Natural killer cell (primary cell): ENCODE results near the gene TMPRSS5. TPM values are rescaled to one million over a fixed set of nuclear protein-coding genes. Genes with fewer than 3 reads are reported as not detected.

Experiments
- ATAC-seq, 3 donors: fragments of 150-1000 bp in 2 of 3; fragments of 200-7000 bp in 1 of 3; cut with Tn5 transposase; 1 replicate in 1 of 3; 2 replicates in 2 of 3; pipeline ENCODE4 v1.10.0; 2021; ENCODE audit warnings: mild to moderate bottlenecking in 2 of 3, moderate library complexity in 2 of 3
- DNase-seq, 2 donors: peaks; one replicate each; pipeline versions ENCODE4 v3.0.0 to v3.0.0-alpha.2; 2013 to 2021; ENCODE audit warnings: mixed read lengths in 1 of 2
- H3K27ac ChIP-seq: one replicate; pipeline ENCODE4 v1.5.1; 2013; ENCODE audit warnings: mild to moderate bottlenecking, low read length
- H3K27me3 ChIP-seq: one replicate; pipeline ENCODE4 v1.6.1; 2013; ENCODE audit warnings: low read length; ENCODE audit not compliant: control insufficient read depth, insufficient read depth
- H3K36me3 ChIP-seq: one replicate; pipeline ENCODE4 v1.6.1; 2013; ENCODE audit warnings: low read length; ENCODE audit not compliant: control insufficient read depth, insufficient read depth
- H3K4me1 ChIP-seq: one replicate; pipeline ENCODE4 v1.6.1; 2013; ENCODE audit warnings: low read length; ENCODE audit not compliant: control insufficient read depth, insufficient read depth
- H3K4me3 ChIP-seq: one replicate; pipeline ENCODE4 v1.5.1; 2013; ENCODE audit warnings: low read length
- H3K9me3 ChIP-seq: one replicate; pipeline ENCODE4 v1.6.1; 2013; ENCODE audit warnings: low read length; ENCODE audit not compliant: control insufficient read depth, insufficient read depth
- H3K27ac Mint-ChIP-seq, 2 donors: one replicate each; pipeline ENCODE4 v1.8.0; 2022; ENCODE audit warnings: mild to moderate bottlenecking in 2 of 2, mixed read lengths in 2 of 2, moderate library complexity in 1 of 2
- H3K27me3 Mint-ChIP-seq, 2 donors: one replicate each; pipeline ENCODE4 v1.8.0; 2022; ENCODE audit warnings: low read depth in 2 of 2, mixed read lengths in 2 of 2
- H3K36me3 Mint-ChIP-seq: one replicate; pipeline ENCODE4 v1.8.0; 2022; ENCODE audit warnings: mixed read lengths
- H3K4me1 Mint-ChIP-seq, 2 donors: one replicate each; pipeline ENCODE4 v1.8.0; 2022; ENCODE audit warnings: mixed read lengths in 2 of 2
- H3K4me3 Mint-ChIP-seq: one replicate; pipeline ENCODE4 v1.8.0; 2022; ENCODE audit warnings: mild to moderate bottlenecking, moderate library complexity, mixed read lengths
- H3K9me3 Mint-ChIP-seq, 2 donors: one replicate each; pipeline ENCODE4 v1.8.0; 2022; ENCODE audit warnings: mixed read lengths in 2 of 2
- WGBS: methylation state at CpG from one replicate; pipeline ENCODE4 v1.1.7; 2013; ENCODE audit warnings: missing lambda C conversion rate; ENCODE audit not compliant: insufficient coverage; 5-methylcytosine and 5-hydroxymethylcytosine counted together
- intact Hi-C: fragments of 100-400 bp; cut with micrococcal nuclease; formaldehyde crosslinking; loops from one replicate; pipeline ENCODE4 v1.14.2; 2022
- total RNA-seq, 4 donors: library from RNA; stranded (reverse); fragments of 120-200 nt in 1 of 4; gene quantifications; one replicate each; pipeline versions ENCODE4 v1.2.3 to v1.2.4, GENCODE V29; 2013 to 2022
- TF ChIP-seq, protein P1 (sequence below): fragments of 200-600 bp; IDR thresholded peaks from one replicate; pipeline ENCODE4 v1.8.0; 2022; ENCODE audit warnings: antibody characterized with exemption

Gene TMPRSS5
- total RNA-seq, 3 donors from 2014 or later (not counting 1 experiment from before 2014, with no cell fraction given), result 0.60 to 2.2 (median 1.1) TPM

DNA sequence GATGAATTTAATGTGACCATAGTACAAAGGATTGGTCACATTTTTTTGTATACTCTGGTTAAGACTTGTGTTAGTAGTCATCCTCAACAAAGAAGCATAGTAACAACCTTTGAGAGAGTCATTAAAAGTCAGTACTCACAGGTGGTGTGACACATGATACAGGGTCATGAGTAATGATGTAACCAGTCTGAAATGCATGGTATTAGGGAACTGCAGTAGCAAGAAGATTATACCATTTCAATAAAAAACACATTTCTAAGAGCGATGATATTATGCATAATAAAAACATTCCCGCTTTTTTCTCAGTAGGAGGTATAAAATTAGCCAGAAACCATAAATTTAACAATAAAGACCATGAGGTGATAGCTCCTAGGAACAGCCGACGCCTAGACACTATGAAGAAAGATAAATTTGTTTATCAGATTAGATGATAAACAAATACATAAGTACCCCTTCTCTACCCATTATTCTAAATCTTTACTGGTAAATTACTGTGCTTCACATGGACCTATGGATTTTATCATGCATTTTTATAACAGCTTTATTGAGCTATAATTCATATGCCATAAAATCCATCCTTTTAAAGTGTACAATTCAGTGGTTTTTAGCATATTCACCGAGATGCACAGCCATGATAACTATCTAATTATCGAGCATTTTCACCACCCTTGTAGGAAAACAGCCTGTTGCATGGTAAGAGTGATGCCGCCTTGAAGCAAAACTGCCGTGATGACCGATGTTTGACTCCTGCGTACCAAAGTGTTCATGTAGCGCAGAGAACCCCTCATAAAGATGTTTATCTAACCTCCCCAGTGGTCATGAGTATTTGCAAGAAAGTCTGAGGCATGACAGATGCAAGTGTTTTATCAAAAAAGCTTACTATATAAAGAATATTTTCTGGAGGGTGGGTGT lies 41.8 kb downstream of the TMPRSS5 start:
- DNase-seq (no peak), ATAC-seq (no peak)
- 88% methylated on average over 7 of the region's 11 CpGs for WGBS
- peaks cover 15% of the 10 kb centered on the region for H3K36me3 Mint-ChIP-seq
- intact Hi-C loops, result no loop called here
- H3K4me1 Mint-ChIP-seq, result no peaks in the 10 kb centered on the region
- Histone ChIP-seq H3K27ac (no peak overlapping the region), H3K4me1 (no peaks in the 10 kb centered on the region), H3K4me3 (no peak overlapping the region), H3K27me3 (no peaks in the 10 kb centered on the region), H3K36me3 (no peaks in the 10 kb centered on the region), H3K9me3 (no peaks in the 10 kb centered on the region)
- TF ChIP-seq, protein P1, sequence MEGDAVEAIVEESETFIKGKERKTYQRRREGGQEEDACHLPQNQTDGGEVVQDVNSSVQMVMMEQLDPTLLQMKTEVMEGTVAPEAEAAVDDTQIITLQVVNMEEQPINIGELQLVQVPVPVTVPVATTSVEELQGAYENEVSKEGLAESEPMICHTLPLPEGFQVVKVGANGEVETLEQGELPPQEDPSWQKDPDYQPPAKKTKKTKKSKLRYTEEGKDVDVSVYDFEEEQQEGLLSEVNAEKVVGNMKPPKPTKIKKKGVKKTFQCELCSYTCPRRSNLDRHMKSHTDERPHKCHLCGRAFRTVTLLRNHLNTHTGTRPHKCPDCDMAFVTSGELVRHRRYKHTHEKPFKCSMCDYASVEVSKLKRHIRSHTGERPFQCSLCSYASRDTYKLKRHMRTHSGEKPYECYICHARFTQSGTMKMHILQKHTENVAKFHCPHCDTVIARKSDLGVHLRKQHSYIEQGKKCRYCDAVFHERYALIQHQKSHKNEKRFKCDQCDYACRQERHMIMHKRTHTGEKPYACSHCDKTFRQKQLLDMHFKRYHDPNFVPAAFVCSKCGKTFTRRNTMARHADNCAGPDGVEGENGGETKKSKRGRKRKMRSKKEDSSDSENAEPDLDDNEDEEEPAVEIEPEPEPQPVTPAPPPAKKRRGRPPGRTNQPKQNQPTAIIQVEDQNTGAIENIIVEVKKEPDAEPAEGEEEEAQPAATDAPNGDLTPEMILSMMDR, result no peak
- H3K4me3 Mint-ChIP-seq, result no peak overlapping the region
- H3K27me3 Mint-ChIP-seq, result peaks cover 19 to 43% of the 10 kb centered on the region in 2 donors
- H3K9me3 Mint-ChIP-seq, result peaks cover 4 to 7% of the 10 kb centered on the region in 2 donors
- no peak overlapping the region for H3K27ac Mint-ChIP-seq

DNA sequence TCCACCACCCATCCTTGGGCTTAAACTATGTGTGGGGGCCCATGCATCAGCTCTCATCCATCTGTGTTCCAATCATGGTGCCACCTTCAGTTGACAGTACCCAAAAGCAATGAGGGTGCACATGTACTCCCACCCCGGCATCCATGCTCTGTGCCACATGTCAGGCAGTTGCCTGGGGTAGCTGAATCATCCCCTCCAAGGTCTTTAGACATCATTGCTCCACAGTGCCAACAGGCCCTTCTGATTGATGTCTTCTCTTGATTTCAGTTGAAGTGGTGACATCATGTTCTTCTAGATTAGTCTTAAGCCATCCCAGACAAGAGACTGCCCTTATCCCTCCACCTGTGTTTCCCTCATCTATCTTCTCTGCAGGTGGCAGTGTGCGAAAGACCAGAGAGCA lies 42.5 kb downstream of the TMPRSS5 start:
- peaks cover 15 to 38% of the 10 kb centered on the region in 2 donors for H3K27me3 Mint-ChIP-seq
- no peak for ATAC-seq

DNA sequence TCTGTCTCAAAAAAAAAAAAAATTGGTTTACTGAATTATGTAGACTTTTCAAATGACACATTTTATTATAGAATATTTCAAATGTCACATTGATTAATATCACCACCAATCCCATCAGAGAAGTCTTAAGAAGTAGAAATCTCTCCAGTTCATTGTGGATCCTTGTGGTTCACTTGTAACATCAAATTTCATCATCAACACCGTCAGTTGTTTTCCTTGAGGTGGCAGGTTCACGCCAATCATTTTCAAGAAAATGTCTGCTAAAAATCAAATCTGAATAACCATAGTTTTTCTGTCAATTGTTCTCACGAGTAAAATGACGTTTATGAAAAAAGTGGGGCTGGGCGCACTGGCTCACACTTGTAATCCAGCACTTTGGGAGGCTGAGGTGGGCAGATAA lies 50.3 kb downstream of the TMPRSS5 start:
- Mint-ChIP-seq H3K36me3 (no peaks in the 10 kb centered on the region), H3K4me3 (no peak overlapping the region), H3K27me3 (peaks cover 17 to 28% of the 10 kb centered on the region in 2 donors), H3K27ac (no peak overlapping the region), H3K4me1 (no peaks in the 10 kb centered on the region), H3K9me3 (peaks cover 5 to 6% of the 10 kb centered on the region in 2 donors)
- Histone ChIP-seq H3K4me1 (no peaks in the 10 kb centered on the region), H3K4me3 (no peak overlapping the region), H3K9me3 (no peaks in the 10 kb centered on the region), H3K27ac (no peak overlapping the region), H3K27me3 (no peaks in the 10 kb centered on the region), H3K36me3 (no peaks in the 10 kb centered on the region)
- DNase-seq, result no peak
- intact Hi-C loops, result no loop called here
- no peak for ATAC-seq
- TF ChIP-seq, protein P1, result no peak
- 97% methylated on average over 5 of the region's 5 CpGs for WGBS

More for the DNA sequence above, 42.5 kb downstream of the TMPRSS5 start:
- intact Hi-C loops, result no loop called here
- Histone ChIP-seq H3K27me3 (no peaks in the 10 kb centered on the region), H3K4me3 (no peak overlapping the region), H3K9me3 (no peaks in the 10 kb centered on the region), H3K4me1 (no peaks in the 10 kb centered on the region), H3K27ac (no peak overlapping the region), H3K36me3 (no peaks in the 10 kb centered on the region)
- Mint-ChIP-seq H3K4me1 (no peaks in the 10 kb centered on the region), H3K9me3 (peaks cover 4 to 7% of the 10 kb centered on the region in 2 donors), H3K36me3 (peaks cover 15% of the 10 kb centered on the region), H3K27ac (no peak overlapping the region), H3K4me3 (no peak overlapping the region)
- DNase-seq, result no peak
- 93% methylated on average over 2 of the region's 2 CpGs for WGBS
- TF ChIP-seq, protein P1, result no peak
